ENCODE data around the gene TSPAN32. TPM values are rescaled to one million over a fixed set of nuclear protein-coding genes. Genes with fewer than 3 reads are reported as not detected.
"Not testable (repeated sequence)": the region's sequence is repeated elsewhere in the genome, so short reads cannot be mapped to it uniquely, and the experiment has no call there.

TSPAN32 gene
- total RNA-seq, 1 donor from 2014 or later = 1.9 TPM

- H3K36me3 ChIP-seq = no peaks in the 10 kb centered on the region
- H3K27ac ChIP-seq = no peak overlapping the region
- no peak overlapping the region for H3K4me3 ChIP-seq
- no peaks in the 10 kb centered on the region for H3K9me3 ChIP-seq
- H3K4me1 ChIP-seq = no peaks in the 10 kb centered on the region
- no peak for DNase-seq (ENCODE audit: low spot score in 2 of 2)
- TF ChIP-seq CTCF (IDR thresholded peaks at IDR 0.05) = no peak
- H3K27me3 ChIP-seq = no peaks in the 10 kb centered on the region
- intact Hi-C loops (cut with DNase I) = no loop called here
These were observed 62.0 kb downstream of the TSPAN32 start for GRCh38 chr11:2363577-2364370.

- H3K4me1 ChIP-seq; DNase-seq (ENCODE audit: low spot score in 2 of 2); H3K9me3 ChIP-seq; H3K4me3 ChIP-seq; H3K27me3 ChIP-seq; H3K36me3 ChIP-seq; H3K27ac ChIP-seq; intact Hi-C loops (cut with DNase I): not testable (repeated sequence)
These were observed 62.6 kb downstream of the TSPAN32 start for GRCh38 chr11:2364386-2364785.

- Histone ChIP-seq H3K4me1 (no peaks in the 10 kb centered on the region), H3K27me3 (no peaks in the 10 kb centered on the region), H3K9me3 (no peaks in the 10 kb centered on the region), H3K36me3 (no peaks in the 10 kb centered on the region), H3K4me3 (no peak overlapping the region), H3K27ac (no peak overlapping the region)
- intact Hi-C loops (cut with DNase I) = no loop called here
- no peak for DNase-seq (ENCODE audit: low spot score in 2 of 2)
- no peak for TF ChIP-seq CTCF (IDR thresholded peaks at IDR 0.05)
These were observed 63.9 kb downstream of the TSPAN32 start for GRCh38 chr11:2365571-2366210.

- no peaks in the 10 kb centered on the region for H3K36me3 ChIP-seq
- H3K27ac ChIP-seq = no peak overlapping the region
- intact Hi-C loops (cut with DNase I) = no loop called here
- DNase-seq (ENCODE audit: low spot score in 2 of 2) = no peak
- H3K9me3 ChIP-seq = no peaks in the 10 kb centered on the region
- no peaks in the 10 kb centered on the region for H3K27me3 ChIP-seq
- no peaks in the 10 kb centered on the region for H3K4me1 ChIP-seq
- TF ChIP-seq CTCF (IDR thresholded peaks at IDR 0.05) = no peak
- no peak overlapping the region for H3K4me3 ChIP-seq
These were observed 64.5 kb downstream of the TSPAN32 start for GRCh38 chr11:2366276-2366675.

GRCh38 chr11:2366733-2367132, 64.9 kb downstream of the TSPAN32 start:
- H3K27ac ChIP-seq = no peak overlapping the region
- no peak overlapping the region for H3K4me3 ChIP-seq
- no peak for DNase-seq (ENCODE audit: low spot score in 2 of 2)
- H3K9me3 ChIP-seq = no peaks in the 10 kb centered on the region
- no peaks in the 10 kb centered on the region for H3K4me1 ChIP-seq
- intact Hi-C loops (cut with DNase I) = no loop called here
- H3K27me3 ChIP-seq = no peaks in the 10 kb centered on the region
- TF ChIP-seq CTCF (IDR thresholded peaks at IDR 0.05) = no peak
- no peaks in the 10 kb centered on the region for H3K36me3 ChIP-seq

All from ascending aorta (tissue), 2 donors.